Urothelium cell line (cell line): ENCODE results near the gene CLEC17A.

Experiments used
- DNase-seq: peaks from one replicate; pipeline ENCODE4 v3.0.0; 2011; ENCODE audit warnings: low spot score, mixed read lengths
- FAIRE-seq: peaks from 2 replicates; lab custom pipeline; 2011; peaks lifted over from hg19 to GRCh38; lab: Jason Lieb, UNC

The CLEC17A gene

DNA sequence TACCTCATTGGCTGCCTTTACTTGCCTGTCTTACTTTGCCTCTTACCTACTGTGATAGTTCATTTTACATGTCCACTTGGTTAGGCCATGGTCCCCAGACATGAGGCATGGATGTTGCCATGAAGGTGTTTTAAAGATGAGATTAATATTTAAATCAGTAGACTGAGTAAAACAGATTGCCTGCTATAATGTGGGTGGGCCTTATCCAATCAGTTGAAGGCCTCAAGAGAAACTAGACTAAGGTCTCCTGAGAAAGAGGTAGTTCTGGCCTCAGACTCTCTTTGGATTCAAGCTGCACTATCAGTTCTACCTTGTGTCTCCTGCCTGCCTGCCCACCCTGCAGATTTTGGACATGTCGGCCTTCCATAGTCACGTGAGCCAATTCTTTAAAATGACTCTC, 65.6 kb downstream of the CLEC17A start:
- FAIRE-seq (no peak), DNase-seq (no peak)

- no peak for DNase-seq
- no peak for FAIRE-seq
Observed at GRCh38 chr19:14649020-14649419, 66.1 kb downstream of the CLEC17A start.

DNA sequence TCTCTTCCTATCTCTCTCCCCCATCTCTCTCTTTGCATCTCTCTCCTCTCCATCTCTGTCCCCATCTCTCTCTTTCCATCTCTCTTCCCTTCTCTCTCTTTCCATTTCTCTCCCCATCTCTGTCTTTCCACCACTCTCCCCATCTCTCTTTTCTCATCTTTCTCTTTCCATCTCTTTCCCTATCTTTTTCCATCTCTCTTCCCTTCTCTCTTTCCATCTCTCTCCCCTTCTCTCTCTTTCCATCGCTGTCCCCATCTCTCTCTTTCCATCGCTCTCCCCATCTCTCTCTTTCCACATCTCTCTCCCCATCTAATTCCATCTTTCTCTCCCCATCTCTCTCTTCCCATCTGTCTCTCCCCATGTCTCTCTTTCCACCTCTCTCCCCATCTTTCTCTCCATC, 67.3 kb downstream of the CLEC17A start:
- FAIRE-seq = no peak
- DNase-seq = no peak

GRCh38 chr19:14654786-14655560, 72.1 kb downstream of the CLEC17A start:
- no peak for FAIRE-seq
- DNase-seq = no peak

DNA sequence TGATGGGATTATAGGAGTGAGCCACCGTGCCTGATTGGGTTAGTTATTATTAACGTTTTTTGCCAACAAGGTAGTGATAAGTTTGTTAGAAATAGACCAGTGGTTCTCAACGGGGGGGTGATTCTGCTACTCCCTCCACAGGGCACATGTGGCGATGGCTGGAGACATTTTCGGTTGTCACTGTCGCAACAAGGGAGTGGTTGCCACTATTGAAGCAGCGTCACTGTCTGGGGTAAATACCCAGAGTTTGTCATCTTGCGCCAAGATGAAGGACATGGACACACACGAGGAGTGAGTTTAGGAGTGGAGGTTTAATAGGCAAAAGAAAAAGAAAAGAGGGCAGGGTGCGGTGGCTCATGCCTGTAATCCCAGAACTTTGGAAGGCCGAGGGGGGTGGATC, 72.8 kb downstream of the CLEC17A start:
- FAIRE-seq (no peak), DNase-seq (no peak)

DNA sequence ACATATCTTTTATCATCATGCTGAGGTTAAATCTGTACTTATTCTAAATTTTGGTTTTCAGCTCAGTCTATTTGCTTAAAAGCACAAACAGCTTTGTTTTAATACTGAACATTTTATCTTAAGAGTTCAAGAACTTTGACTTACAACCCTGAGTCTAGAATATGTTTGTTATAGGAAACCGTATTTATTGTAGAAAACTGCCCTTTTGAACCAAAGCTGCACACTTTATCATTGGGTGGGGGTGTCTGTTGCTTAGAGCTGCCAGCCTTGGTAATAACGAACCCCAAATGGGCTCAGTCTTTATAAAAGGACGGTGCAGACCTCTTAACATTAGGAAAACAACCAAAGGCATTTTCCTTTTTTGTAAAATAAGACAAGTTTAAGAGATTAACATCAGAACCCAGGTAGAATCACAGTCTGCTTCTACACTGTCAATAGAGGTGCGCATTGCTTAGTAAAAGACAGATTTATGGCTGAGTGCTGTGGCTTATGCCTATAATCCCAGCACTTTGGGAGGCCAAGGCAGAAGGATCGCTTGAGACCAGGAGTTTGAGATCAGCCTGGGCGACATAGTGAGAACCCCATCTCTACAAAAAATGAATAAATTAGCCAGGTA, 77.1 kb downstream of the CLEC17A start:
- DNase-seq (no peak), FAIRE-seq (no peak)

DNA sequence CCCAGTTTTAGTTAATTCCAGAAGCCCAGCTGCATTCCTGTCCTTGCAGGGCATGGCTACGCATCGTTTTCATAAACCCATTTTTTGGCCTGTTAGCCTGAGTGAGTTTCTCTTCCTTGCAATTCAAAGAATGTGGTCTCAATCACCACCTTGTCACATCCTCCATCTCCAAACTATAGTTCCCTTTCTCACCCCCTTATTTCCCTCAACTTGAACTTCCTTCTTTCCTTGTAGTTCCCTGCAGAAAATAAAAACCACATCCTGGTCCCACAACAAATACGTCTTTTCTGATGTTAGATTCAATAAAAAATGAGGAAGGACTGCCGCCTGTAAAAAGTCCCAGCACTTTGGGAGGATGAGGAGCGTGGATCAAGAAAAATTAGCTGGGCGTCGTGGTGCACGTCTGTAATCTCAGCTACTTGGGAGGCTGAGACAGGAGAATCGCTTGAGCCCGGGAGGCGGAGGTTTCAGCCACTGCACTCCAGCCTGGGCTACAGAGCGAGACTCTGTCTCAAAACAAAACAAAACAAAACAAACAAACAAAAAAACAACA, 78.6 kb downstream of the CLEC17A start:
- no peak for FAIRE-seq
- DNase-seq = no peak
